ENCODE results near the gene ZNF485.

- TF ChIP-seq CTCF (IDR thresholded peaks at IDR 0.05; ENCODE audit: low read depth, low read length, poor library complexity, severe bottlenecking) (no peak), EZH2phosphoT487 (IDR thresholded peaks at IDR 0.05; ENCODE audit: borderline replicate concordance, low read length) (no peak)
These were observed 47.5 kb downstream of the ZNF485 start for GRCh38 chr10:43653746-43654145.

Data from DOHH2 (cell line).